MM.1S (cell line): ENCODE results near the gene SEPTIN7.

Source experiments
- EZH2 ChIP-seq: fragments of 300-600 bp; sonication (generic); optimal IDR thresholded peaks from 2 replicates; pipeline ENCODE3; 2017; ENCODE audit warnings: low read depth, mild to moderate bottlenecking, antibody characterized with exemption, low read length, mixed read lengths
- TF ChIP-seq, protein P1 (sequence below): fragments of 300-600 bp; sonication (generic); IDR thresholded peaks from 2 replicates; pipeline ENCODE4 v1.5.1; 2016; ENCODE audit warnings: antibody characterized with exemption, low read length, mixed read lengths

DNA sequence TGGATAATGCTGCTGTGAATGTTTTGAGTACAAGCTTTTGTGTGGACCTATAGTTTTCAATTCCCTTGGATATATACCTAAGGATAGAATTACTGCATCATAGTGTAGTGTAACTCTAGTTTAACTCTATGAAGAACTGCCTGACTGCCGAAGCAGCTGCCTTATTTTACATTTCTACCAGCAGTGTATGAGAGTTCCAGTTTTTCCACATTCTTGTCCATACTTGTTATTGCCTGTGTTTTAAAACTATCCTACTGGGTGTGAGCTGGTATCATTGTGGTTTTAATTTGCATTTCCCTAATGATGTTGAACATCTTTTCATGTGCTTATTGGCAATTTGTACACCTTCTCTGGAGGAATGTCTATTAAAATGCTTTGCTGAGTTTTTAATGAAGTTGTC lies 15.7 kb downstream of the SEPTIN7 start:
- TF ChIP-seq EZH2, result no peak
- TF ChIP-seq, protein P1, sequence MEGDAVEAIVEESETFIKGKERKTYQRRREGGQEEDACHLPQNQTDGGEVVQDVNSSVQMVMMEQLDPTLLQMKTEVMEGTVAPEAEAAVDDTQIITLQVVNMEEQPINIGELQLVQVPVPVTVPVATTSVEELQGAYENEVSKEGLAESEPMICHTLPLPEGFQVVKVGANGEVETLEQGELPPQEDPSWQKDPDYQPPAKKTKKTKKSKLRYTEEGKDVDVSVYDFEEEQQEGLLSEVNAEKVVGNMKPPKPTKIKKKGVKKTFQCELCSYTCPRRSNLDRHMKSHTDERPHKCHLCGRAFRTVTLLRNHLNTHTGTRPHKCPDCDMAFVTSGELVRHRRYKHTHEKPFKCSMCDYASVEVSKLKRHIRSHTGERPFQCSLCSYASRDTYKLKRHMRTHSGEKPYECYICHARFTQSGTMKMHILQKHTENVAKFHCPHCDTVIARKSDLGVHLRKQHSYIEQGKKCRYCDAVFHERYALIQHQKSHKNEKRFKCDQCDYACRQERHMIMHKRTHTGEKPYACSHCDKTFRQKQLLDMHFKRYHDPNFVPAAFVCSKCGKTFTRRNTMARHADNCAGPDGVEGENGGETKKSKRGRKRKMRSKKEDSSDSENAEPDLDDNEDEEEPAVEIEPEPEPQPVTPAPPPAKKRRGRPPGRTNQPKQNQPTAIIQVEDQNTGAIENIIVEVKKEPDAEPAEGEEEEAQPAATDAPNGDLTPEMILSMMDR, result no peak
